Upper lobe of right lung (tissue), 1 donor: Measurements from ENCODE around the gene GPA33. TPM values are rescaled to one million over a fixed set of nuclear protein-coding genes. Genes with fewer than 3 reads are reported as not detected.

Source experiments
- ATAC-seq: fragments of 200-7000 bp; cut with Tn5 transposase; one replicate; pipeline ENCODE4 v1.9.1; 2020; ENCODE audit warnings: mild to moderate bottlenecking, moderate library complexity
- DNase-seq: peaks from one replicate; pipeline ENCODE4 v3.0.0-alpha.2; 2020
- H3K27ac ChIP-seq: fragments of 200-600 bp; one replicate; pipeline ENCODE4 v1.8.0; 2022
- H3K27me3 ChIP-seq: fragments of 200-600 bp; one replicate; pipeline ENCODE4 v1.8.0; 2022; ENCODE audit warnings: mild to moderate bottlenecking
- H3K36me3 ChIP-seq: fragments of 200-600 bp; one replicate; pipeline ENCODE4 v1.8.0; 2022
- H3K4me1 ChIP-seq: fragments of 200-600 bp; one replicate; pipeline ENCODE4 v1.8.0; 2022
- H3K4me3 ChIP-seq: fragments of 200-600 bp; one replicate; pipeline ENCODE4 v1.8.0; 2022; ENCODE audit warnings: mild to moderate bottlenecking
- H3K9me3 ChIP-seq: fragments of 200-600 bp; one replicate; pipeline ENCODE4 v1.8.0; 2022
- intact Hi-C: fragments of 100-400 bp; cut with DNase I; formaldehyde crosslinking; loops from one replicate; pipeline ENCODE4 v1.11.0; 2022
- total RNA-seq: library from RNA; stranded (reverse); fragmentation: NEBNext Ultra II Directional; extraction: Animal tissue kit (Norgen Biotek cat#: 25700); gene quantifications from one replicate; pipeline ENCODE4 v1.2.1, GENCODE V29; 2021
- TF ChIP-seq, protein P1 (sequence below): fragments of 200-600 bp; IDR thresholded peaks from one replicate; pipeline ENCODE4 v1.8.0; 2022; ENCODE audit warnings: antibody characterized with exemption
- donor health status: DM: no; HTN: yes; CAD: no; lungs with severe emphysema.

GPA33 gene
- total RNA-seq, 1 donor from 2014 or later: 0.90 TPM

DNA sequence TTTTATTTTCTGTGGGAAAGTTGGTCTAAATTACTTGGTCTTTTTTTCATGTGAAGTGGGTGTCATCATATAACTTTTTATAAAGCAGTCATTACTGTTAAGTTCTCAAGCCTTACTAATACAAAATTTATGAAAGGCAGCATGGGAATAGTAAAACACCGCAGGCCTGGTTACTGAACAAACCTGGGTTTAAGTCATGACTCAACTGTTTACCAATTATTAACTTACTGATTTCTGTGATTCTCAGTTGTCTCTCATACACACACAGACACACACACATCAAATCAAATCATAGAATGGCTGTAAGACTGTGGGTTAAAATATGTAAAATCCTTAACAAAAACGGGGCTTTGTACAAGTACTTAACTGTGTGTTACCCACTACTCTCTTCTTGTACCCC is 86.5 kb downstream of the GPA33 start:
- Histone ChIP-seq H3K36me3 (no peaks in the 10 kb centered on the region), H3K4me1 (no peaks in the 10 kb centered on the region), H3K4me3 (no peak overlapping the region), H3K27ac (no peak overlapping the region), H3K9me3 (no peaks in the 10 kb centered on the region), H3K27me3 (no peaks in the 10 kb centered on the region)
- TF ChIP-seq, protein P1, sequence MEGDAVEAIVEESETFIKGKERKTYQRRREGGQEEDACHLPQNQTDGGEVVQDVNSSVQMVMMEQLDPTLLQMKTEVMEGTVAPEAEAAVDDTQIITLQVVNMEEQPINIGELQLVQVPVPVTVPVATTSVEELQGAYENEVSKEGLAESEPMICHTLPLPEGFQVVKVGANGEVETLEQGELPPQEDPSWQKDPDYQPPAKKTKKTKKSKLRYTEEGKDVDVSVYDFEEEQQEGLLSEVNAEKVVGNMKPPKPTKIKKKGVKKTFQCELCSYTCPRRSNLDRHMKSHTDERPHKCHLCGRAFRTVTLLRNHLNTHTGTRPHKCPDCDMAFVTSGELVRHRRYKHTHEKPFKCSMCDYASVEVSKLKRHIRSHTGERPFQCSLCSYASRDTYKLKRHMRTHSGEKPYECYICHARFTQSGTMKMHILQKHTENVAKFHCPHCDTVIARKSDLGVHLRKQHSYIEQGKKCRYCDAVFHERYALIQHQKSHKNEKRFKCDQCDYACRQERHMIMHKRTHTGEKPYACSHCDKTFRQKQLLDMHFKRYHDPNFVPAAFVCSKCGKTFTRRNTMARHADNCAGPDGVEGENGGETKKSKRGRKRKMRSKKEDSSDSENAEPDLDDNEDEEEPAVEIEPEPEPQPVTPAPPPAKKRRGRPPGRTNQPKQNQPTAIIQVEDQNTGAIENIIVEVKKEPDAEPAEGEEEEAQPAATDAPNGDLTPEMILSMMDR: no peak
- intact Hi-C loops: no loop called here
- DNase-seq (no peak), ATAC-seq (no peak)

Other genes with a start within 250 kb of the GPA33 start
- 9.5 TPM for gene TADA1, start 214.1 kb downstream of the GPA33 start, total RNA-seq
- 0.98 TPM for gene ILDR2, start 114.8 kb downstream of the GPA33 start, total RNA-seq
- gene MAEL, start 101.1 kb downstream of the GPA33 start, total RNA-seq: not detected
- 0.17 TPM for gene STYXL2, start 3.7 kb upstream of the GPA33 start, total RNA-seq
- 15.3 TPM for gene POU2F1, start 130.5 kb upstream of the GPA33 start, total RNA-seq